HG03103 (cell line): ENCODE measurements around the gene ITM2C.

Source experiments
- ATAC-seq: cut with Tn5 transposase; IDR thresholded peaks from one replicate; pipeline ENCODE4 v1.9.1; 2021; ENCODE audit warnings: low read depth; ENCODE audit not compliant: unreplicated experiment

Gene ITM2C

DNA sequence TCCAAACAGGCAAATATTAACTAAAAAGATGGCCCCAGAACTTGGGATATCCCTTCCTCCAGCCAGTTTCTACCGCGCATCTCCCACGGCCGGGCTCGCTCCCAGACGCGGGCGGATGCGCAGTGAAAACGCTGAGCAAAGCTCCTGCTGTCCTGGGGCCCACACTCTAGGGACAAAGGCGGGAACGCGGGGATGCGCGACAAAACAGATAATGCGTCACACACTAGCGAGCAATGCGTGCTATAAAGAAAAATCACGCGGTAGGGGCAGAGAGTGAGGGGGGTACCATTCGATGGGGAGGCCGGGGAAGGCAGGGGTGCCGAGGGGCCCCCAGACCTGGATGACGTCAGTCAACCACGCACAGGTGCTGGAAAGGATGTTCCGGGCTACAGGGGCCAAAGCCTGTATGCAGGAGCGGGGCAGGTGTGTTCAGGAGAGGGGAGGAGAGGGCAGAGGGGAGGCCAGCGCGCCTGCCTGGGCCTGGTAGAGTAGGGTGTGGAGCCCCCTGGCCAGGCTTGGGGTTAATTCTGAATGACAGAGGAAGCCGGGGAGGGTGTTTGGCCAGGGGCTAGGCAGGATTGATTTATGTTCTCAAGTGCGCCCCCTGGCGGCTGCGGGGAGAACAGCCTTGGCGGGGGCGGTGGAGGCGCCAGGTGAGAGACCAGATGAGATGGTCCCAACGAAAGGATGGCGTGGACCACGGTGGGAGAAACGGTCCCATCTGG is 14.9 kb upstream of the ITM2C start:
- no peak for ATAC-seq

DNA sequence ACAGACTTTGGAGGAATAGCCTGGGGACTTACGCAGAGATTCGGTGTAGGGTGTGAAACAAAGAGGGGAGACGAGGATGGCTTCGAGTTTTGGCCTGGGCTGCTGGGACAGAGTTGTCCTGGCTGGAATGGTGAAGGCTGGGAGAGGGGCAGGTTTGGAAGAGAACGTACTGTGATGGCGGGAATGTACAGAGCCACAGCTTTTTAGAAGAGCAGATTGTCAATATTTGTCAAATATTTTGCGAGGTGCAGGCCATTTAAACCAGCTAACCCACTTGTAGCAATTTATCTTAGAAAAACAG is 14.4 kb upstream of the ITM2C start:
- ATAC-seq: no peak

DNA sequence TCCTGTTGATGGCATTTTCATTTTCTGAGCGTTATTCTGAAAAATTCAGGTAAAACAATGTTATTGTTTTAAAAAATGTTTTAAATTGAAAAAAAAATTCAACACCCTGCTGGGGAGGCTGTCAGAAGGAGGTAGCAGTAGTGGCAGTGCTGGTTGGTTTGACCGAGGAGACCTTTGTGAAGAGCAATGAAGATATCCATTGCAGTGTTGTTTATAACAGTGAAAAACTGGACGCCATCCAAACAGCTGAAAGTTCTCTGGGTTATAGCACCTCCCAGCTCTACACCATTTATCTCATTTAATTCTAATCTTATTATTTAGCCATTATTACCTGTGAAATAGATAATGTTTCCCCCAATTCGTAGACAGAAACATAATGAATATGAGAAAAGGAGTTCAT is 12.6 kb upstream of the ITM2C start:
- no peak for ATAC-seq

DNA sequence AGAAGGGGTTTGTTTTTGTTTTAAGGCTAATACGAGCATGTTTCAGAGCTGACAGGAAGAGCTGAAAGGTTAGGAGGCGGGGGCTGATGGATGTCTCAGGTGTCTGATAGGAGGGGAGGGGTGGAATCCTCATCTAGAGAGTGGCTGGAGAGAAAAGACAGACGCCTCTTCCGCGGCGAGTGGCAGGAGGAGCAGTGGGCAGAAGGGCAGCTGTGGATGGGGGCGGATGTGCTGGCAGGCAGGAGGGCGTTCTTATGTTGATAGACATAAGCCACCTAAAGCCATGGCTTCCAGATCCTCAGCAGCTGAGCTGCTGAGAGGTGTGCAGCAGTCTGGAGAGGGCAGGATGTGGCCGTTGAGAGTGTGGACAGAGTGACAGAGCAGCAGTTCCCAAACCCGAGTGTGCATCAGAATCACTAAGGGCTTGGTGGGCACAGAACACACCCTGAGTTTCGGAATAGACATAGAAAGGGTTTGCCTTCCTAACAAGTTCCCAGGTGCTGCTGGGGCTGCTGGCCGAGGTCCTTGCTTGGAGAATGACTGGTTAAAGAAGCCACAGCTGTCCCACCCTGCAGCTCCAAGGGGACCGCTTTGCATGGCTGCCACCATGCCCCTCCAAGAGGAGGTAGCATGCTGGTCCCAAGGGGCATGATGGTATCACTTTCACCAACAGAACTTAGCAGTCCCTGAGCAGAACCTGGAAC is 3.0 kb upstream of the ITM2C start:
- no peak for ATAC-seq

GRCh38 chr2:230862292-230862691 is 2.5 kb upstream of the ITM2C start:
- ATAC-seq: no peak

GRCh38 chr2:230863031-230863430 is 1.7 kb upstream of the ITM2C start:
- ATAC-seq: no peak

DNA sequence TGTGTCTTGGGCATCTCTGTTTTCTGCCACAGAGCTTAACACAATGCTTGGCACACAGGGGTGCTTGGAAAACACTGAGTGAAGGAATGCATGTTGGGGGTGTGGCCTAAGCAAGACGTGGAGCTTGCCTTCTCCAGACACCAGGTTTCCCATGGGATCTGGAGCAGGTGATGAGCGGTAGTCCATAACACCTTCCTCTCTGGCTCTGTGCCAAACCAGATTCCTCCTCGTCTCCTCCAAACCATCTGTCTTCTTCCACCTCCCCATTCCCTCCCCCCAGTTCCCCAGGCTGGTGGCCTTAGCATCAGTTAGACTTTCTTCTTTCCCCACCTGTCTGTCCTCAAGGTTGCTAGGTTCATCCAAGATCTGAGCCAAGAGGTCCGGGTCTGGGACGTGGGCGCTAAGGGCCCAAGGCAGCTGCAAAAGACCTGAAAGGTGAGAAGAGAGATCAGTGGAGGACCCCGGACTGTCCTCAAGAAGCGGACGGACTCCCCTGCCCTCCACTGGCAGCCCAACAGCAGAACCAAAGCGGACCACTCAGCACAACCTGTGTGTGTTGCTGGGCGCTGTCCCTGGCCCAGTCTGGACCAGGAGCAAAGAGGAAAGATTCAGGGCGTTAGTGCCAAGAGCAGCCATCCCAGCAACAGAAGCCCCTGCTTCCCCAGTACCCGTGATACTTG is 1.2 kb upstream of the ITM2C start:
- ATAC-seq: no peak

DNA sequence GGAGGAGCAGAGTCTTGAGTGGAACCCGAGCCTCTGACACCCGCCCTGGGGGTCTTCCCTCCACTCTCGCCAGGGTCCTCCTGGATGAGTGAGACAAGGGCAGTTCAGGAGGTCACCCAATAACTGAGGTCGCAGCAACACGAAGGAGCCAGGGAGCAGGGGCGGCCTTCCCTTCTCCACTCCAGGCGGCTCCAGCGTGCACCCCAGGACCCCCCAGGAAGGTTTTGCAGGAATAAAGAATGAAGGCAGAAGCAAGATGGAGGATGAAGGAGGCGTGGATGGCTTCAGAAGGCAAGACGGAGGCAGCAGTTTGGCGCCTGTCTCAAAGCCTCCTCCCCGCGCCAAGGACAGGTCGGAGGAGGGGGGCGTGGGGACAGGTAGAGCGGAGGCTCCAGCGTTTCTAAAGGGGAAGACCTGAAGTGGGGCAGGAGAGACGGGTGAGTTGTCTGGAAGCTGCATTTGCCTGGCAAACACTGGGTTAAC is 579 bp upstream of the ITM2C start:
- no peak for ATAC-seq

DNA sequence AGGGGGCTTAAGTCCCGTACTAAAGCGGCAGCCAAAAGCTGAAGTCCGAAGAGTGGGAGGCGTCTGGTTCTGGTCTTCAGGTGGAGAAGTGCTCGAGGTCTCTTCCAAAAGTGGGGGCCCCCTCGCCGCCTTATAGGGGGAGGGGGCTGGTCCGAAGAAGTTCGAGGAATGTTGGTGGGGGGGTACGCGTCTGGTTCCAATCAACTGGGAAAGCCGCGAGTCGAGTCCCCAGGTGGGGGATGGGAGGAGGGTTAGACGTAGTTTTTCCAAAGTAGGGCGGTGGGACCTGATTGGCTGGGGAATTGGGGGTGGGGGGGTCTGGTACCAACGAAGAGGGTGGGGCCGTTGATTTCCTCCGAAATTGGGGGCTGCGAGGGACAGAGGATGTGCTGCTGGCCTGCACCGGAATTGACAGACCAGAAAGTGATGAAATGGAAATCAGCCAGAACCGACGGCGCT is 594 bp downstream of the ITM2C start:
- no peak for ATAC-seq

- ATAC-seq: no peak
Measured at GRCh38 chr2:230865766-230866755, 1.3 kb downstream of the ITM2C start.

DNA sequence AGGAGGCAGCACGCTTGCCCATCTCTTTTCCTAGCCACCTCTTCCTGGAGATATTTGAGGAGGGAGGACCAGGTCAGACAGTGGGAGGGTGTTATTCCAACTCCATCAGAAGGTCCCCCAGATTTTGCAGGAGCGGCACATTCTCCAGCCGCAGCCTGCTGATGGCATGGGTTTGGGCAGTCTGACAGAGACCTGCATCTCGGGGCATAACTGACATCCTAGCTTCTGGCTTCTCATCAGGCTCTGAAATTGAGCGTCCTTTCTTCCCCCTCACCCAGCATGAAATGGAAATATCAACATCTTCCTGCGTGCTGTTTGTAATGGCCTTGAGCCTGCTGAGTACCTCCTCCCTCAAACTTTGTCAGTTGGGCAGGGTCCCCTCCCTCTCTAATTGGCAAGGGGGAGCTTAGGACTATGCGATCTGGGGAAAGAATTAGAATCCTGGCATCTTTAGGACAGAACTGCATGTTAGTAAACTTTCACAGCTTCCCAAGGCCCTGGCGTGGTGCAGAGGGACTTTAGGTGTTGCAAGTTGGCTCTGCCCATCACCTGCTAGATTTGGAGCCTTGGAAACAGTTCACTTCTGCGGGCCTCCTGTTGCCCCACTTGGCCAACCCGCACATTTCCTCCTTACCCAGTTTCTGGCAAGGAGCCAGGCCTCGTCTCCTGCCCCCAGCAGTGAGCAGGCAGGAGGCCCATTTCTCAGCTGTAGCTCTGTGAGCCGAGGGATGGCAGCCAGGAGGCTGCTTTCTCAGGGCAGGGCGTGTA is 2.2 kb downstream of the ITM2C start:
- no peak for ATAC-seq

GRCh38 chr2:230868161-230868946 is 3.6 kb downstream of the ITM2C start:
- ATAC-seq: no peak

DNA sequence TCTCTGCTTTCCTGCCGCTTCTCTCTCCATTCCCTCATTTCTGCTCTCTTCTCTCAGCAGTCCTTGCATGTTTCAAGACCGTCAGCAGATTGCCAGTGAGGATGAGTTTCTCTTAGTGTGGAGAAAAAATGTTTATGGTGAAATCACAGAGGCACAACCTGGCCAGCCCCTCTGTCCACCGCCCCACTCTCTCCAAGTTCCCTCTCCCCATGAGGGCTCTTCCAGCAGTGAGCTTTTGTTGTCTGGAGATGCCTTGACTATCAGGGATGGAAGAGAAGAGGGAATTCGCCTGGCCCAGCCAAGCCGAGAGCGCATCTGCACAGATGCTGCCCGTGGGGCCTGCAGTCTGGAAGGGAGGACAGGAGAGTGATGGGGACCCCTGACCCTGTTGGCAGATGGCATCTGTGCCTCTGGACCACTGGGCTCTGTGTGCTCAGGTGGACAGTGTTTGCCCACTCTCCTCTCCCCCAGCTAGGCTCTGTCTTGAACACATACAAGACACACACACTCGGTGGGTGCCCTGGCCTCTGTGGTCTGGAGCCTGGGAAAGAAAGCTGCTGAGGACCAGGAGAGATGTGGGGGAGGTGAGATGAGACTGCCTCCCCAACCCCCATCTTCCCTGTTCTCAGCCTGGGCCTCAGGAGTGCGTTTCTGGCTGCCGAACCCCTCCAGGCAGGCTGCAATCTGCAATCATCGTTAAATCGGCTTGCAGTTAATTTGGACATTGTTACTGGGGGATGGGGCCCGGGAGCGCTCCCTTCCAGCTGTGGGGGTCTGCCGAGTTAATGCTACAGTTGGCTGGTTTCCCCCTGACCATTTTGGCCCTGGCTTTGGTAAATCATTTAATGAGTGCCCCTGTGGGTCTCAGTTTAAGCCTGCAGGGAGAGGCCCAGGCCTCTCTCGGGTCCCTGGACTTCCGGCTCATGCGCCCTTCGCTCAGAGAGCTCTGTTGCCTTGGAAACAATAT is 4.5 kb downstream of the ITM2C start:
- ATAC-seq: no peak

- ATAC-seq: no peak
Measured at GRCh38 chr2:230869914-230870543, 5.3 kb downstream of the ITM2C start.

DNA sequence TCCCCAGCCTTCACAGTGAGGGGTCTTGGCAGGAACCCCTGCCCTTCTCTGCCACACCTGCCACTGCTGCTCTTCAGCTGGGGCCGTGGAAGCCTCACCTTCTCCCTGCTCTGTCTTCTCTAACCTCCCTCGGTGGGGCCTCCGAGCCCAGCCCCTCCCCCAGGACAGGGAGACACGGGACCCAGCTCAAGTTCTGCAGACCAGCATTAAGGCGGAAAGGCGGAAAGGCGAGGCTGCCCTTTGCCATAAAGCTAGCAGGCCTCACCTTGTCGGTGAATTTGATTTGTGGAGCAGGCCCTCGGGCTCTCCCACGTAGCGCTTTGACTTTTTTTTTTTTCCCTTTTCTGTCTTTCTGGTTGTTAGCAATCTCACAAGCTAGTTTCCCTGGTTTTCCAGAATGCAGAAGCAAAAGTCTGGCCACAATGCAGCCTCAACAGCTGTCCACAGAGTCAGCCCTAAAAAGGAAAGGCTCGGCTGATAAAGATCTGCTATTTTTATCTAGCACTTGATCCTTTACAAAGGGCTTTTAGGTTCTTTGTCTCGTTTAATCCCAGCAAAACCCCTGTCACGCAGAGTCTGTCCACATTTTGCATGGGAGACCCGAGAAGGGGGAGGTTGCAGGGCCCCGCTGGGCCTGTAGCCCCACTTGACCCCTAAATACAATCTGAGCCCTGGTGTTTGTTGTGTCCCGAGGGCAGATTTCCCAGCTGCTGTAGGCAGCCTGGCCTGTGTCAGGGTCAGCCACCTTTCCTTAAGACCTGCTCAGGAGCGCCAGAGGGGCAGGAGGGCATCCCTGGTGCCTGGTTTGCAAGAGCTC is 6.0 kb downstream of the ITM2C start:
- ATAC-seq: no peak

- no peak for ATAC-seq
Measured at GRCh38 chr2:230871361-230872150, 6.8 kb downstream of the ITM2C start.
